Measurements from ENCODE around the gene EXOSC1.
"Not testable (repeated sequence)": the region's sequence is repeated elsewhere in the genome, so short reads cannot be mapped to it uniquely, and the experiment has no call there.

The EXOSC1 gene

GRCh38 chr10:97445722-97446639 lies at the start of gene EXOSC1, which contains the start of gene ZDHHC16:
Gene EXOSC1, minus strand, starts transcription at chr10:97446006. Its CDS starts 21 bp downstream, at chr10:97445985.
Gene ZDHHC16, plus strand, starts transcription at chr10:97446175. Its CDS starts 5,501 bp downstream, at chr10:97451676.
- FAIRE-seq = peak; percentile 94

GRCh38 chr10:97494863-97495506 lies 49.2 kb upstream of the EXOSC1 start:
- FAIRE-seq = peak; percentile 69

- FAIRE-seq = no peak
Measured at GRCh38 chr10:97494151-97494550, 48.3 kb upstream of the EXOSC1 start.

GRCh38 chr10:97490592-97490991 lies 44.8 kb upstream of the EXOSC1 start:
- FAIRE-seq = no peak

GRCh38 chr10:97485647-97486281 lies 40.0 kb upstream of the EXOSC1 start:
- FAIRE-seq = no peak

GRCh38 chr10:97483921-97484320 lies 38.1 kb upstream of the EXOSC1 start:
- no peak for FAIRE-seq

- no peak for FAIRE-seq
Measured at GRCh38 chr10:97483506-97483905, 37.7 kb upstream of the EXOSC1 start.

- no peak for FAIRE-seq
Measured at GRCh38 chr10:97482381-97482780, 36.6 kb upstream of the EXOSC1 start.

GRCh38 chr10:97481071-97481470 lies 35.3 kb upstream of the EXOSC1 start:
- no peak for FAIRE-seq

- FAIRE-seq = no peak
Measured at GRCh38 chr10:97479939-97480338, 34.1 kb upstream of the EXOSC1 start.

- FAIRE-seq = not testable (repeated sequence)
Measured at GRCh38 chr10:97479410-97479809, 33.6 kb upstream of the EXOSC1 start.

- FAIRE-seq = no peak
Measured at GRCh38 chr10:97475936-97476594, 30.3 kb upstream of the EXOSC1 start.

- FAIRE-seq = no peak
Measured at GRCh38 chr10:97474918-97475317, 29.1 kb upstream of the EXOSC1 start.

GRCh38 chr10:97468781-97469180 lies 23.0 kb upstream of the EXOSC1 start:
- not testable (repeated sequence) for FAIRE-seq

GRCh38 chr10:97468162-97468561 lies 22.4 kb upstream of the EXOSC1 start:
- FAIRE-seq = no peak

GRCh38 chr10:97466755-97467154 lies 20.9 kb upstream of the EXOSC1 start:
- FAIRE-seq = no peak

- FAIRE-seq = no peak
Measured at GRCh38 chr10:97465982-97466381, 20.2 kb upstream of the EXOSC1 start.

GRCh38 chr10:97464226-97464625 lies 18.4 kb upstream of the EXOSC1 start:
- no peak for FAIRE-seq

GRCh38 chr10:97463363-97464132 lies 17.7 kb upstream of the EXOSC1 start:
- FAIRE-seq = peak; percentile 76

- FAIRE-seq = no peak
Measured at GRCh38 chr10:97462309-97462708, 16.5 kb upstream of the EXOSC1 start.

GRCh38 chr10:97459933-97460332 lies 14.1 kb upstream of the EXOSC1 start:
- no peak for FAIRE-seq

- no peak for FAIRE-seq
Measured at GRCh38 chr10:97459111-97459510, 13.3 kb upstream of the EXOSC1 start.
